HepG2 (cell line): ENCODE data around the gene ZPR1. TPM values are rescaled to one million over a fixed set of nuclear protein-coding genes. Genes with fewer than 3 reads are reported as not detected.
A peak's percentile ranks its signal among the peaks of the same experiment; 100 is the strongest.

Experiments
- CBX5 ChIP-seq: sonication (generic); formaldehyde crosslinking; IDR thresholded peaks from 2 replicates; pipeline ENCODE4 v1.4.0; 2020; ENCODE audit warnings: missing genetic modification reagents, borderline replicate concordance
- CHD4 ChIP-seq: fragments of 200-600 bp; sonication (generic); IDR thresholded peaks from 2 replicates; pipeline ENCODE4 v1.7.0; 2017; ENCODE audit warnings: mild to moderate bottlenecking, low read length, borderline replicate concordance
- ELF1 ChIP-seq: sonication (generic); formaldehyde crosslinking; IDR thresholded peaks from 2 replicates; pipeline ENCODE4 v1.4.0; 2020; ENCODE audit warnings: missing genetic modification reagents
- GMEB1 ChIP-seq: sonication (generic); formaldehyde crosslinking; IDR thresholded peaks from 2 replicates; pipeline ENCODE4 v1.5.1; 2020; ENCODE audit warnings: missing genetic modification reagents, mild to moderate bottlenecking, borderline replicate concordance
- KLF15 ChIP-seq: sonication (generic); formaldehyde crosslinking; IDR thresholded peaks from 2 replicates; pipeline ENCODE4 v1.8.1; 2023; ENCODE audit warnings: borderline replicate concordance, mild to moderate bottlenecking, inconsistent platforms, missing genetic modification reagents, mixed read lengths
- KMT2B ChIP-seq: IDR thresholded peaks from 2 replicates; pipeline ENCODE4 v1.6.1; 2016; ENCODE audit warnings: missing genetic modification reagents, missing compliant biosample characterization
- NFYC ChIP-seq: IDR thresholded peaks from 2 replicates; pipeline ENCODE4 v1.6.1; 2016; ENCODE audit warnings: missing genetic modification reagents, missing compliant biosample characterization
- NR1H2 ChIP-seq: sonication (generic); formaldehyde crosslinking; IDR thresholded peaks from 2 replicates; pipeline ENCODE4 v1.8.1; 2022; ENCODE audit warnings: low read depth, missing genetic modification reagents, borderline replicate concordance
- NR2F6 ChIP-seq, 2 experiments: IDR thresholded peaks; 2 replicates each; pipeline ENCODE4 v1.6.1; 2016; ENCODE audit warnings: antibody characterized with exemption in 1 of 2, mild to moderate bottlenecking in 1 of 2
- POGZ ChIP-seq: sonication (generic); formaldehyde crosslinking; IDR thresholded peaks from 2 replicates; pipeline ENCODE4 v1.4.0; 2020; ENCODE audit warnings: mild to moderate bottlenecking, missing genetic modification reagents
- PRPF4 ChIP-seq: fragments of 200-400 bp; formaldehyde crosslinking; IDR thresholded peaks from 2 replicates; pipeline ENCODE4 v1.6.1; 2016; ENCODE audit warnings: low read length, low read depth; ENCODE audit not compliant: poor library complexity, severe bottlenecking
- RBFOX2 ChIP-seq: fragments of 200-400 bp; formaldehyde crosslinking; IDR thresholded peaks from 2 replicates; pipeline ENCODE4 v1.6.1; 2017; ENCODE audit warnings: low read depth, mild to moderate bottlenecking, low read length
- SIX1 ChIP-seq: sonication (generic); formaldehyde crosslinking; IDR thresholded peaks from 2 replicates; pipeline ENCODE4 v1.4.0; 2020; ENCODE audit warnings: missing genetic modification reagents, borderline replicate concordance
- TRIM22 ChIP-seq: fragments of 450-650 bp; IDR thresholded peaks from 2 replicates; pipeline ENCODE4 v1.6.1; 2017
- ZBTB10 ChIP-seq: sonication (generic); formaldehyde crosslinking; IDR thresholded peaks from 2 replicates; pipeline ENCODE4 v1.4.0; 2020; ENCODE audit warnings: missing genetic modification reagents, borderline replicate concordance
- ZNF101 ChIP-seq: sonication (generic); formaldehyde crosslinking; IDR thresholded peaks from 2 replicates; pipeline ENCODE4 v1.4.0; 2020; ENCODE audit warnings: mild to moderate bottlenecking, low read depth, missing genetic modification reagents, borderline replicate concordance
- ZNF264 ChIP-seq: sonication (generic); formaldehyde crosslinking; IDR thresholded peaks from 2 replicates; pipeline ENCODE4 v1.4.0; 2020; ENCODE audit warnings: missing genetic modification reagents
- ZNF460 ChIP-seq: sonication (generic); formaldehyde crosslinking; IDR thresholded peaks from 2 replicates; pipeline ENCODE4 v1.5.1; 2020; ENCODE audit warnings: missing genetic modification reagents, mild to moderate bottlenecking, borderline replicate concordance
- ZNF629 ChIP-seq: sonication (generic); formaldehyde crosslinking; conservative IDR thresholded peaks from 2 replicates; pipeline ENCODE4 v1.5.0; 2020; ENCODE audit warnings: missing genetic modification reagents
- ZNF740 ChIP-seq: sonication (generic); formaldehyde crosslinking; IDR thresholded peaks from 2 replicates; pipeline ENCODE4 v1.4.0; 2020; ENCODE audit warnings: missing genetic modification reagents
- ZNF83 ChIP-seq: sonication (generic); formaldehyde crosslinking; IDR thresholded peaks from 2 replicates; pipeline ENCODE4 v1.4.0; 2020; ENCODE audit warnings: missing genetic modification reagents, mild to moderate bottlenecking, borderline replicate concordance
- ZSCAN29 ChIP-seq: sonication (generic); formaldehyde crosslinking; conservative IDR thresholded peaks from 2 replicates; pipeline ENCODE4 v1.4.0; 2020; ENCODE audit warnings: mild to moderate bottlenecking, missing genetic modification reagents
- polyA plus RNA-seq, 8 experiments: library from polyadenylated mRNA; depleted of rRNA in 3 of 8; stranded (reverse) in 7 of 8; unstranded in 1 of 8; fragments of >200 nt; fragmentation: Illumina TruSeq in 4 of 8; extraction: Trizol in 4 of 8; gene quantifications; 2 replicates each; pipeline versions ENCODE4 v1.2.1 to v1.2.3, GENCODE V29; 2011 to 2016; ENCODE audit warnings: low read depth in 4 of 8, missing spikeins in 1 of 8, mixed read lengths in 1 of 8; ENCODE audit not compliant: insufficient read depth in 1 of 8
- total RNA-seq, 5 experiments: library from RNA; depleted of rRNA; stranded (reverse); fragments of >200 nt; fragmentation: Illumina TruSeq; extraction: Trizol; gene quantifications; 2 replicates each; pipeline ENCODE4 v1.2.3, GENCODE V29; 2016; ENCODE audit warnings: low read depth in 1 of 5

Gene ZPR1
- total and polyA plus RNA-seq, 2 of the 13 experiments (the other 11 are each of a cell fraction or from before 2014, with no cell fraction given): 40.0 to 79.3 TPM

GRCh38 chr11:116829525-116830183 lies 41.8 kb upstream of the ZPR1 start, which contains the start of gene APOC3 (continued):
- no peak for TF ChIP-seq TRIM22
- peak; percentile 18; the same call in 1 of the 2 replicates for TF ChIP-seq ELF1 (CRISPR knock-in tag)
- no peak for TF ChIP-seq ZNF83 (CRISPR knock-in tag)
- 0 out of 2 replicates have a peak, but pooled peaks have one; percentile 67 for TF ChIP-seq NR1H2 (CRISPR knock-in tag)
- peak; percentile 57; the same call in 1 of the 2 replicates for TF ChIP-seq POGZ
- 0 out of 2 replicates have a peak, but pooled peaks have one; percentile 4 for TF ChIP-seq ZNF740 (CRISPR knock-in tag)
- no peak for TF ChIP-seq PRPF4
- peak; percentile 86 for TF ChIP-seq NR2F6 (IDR thresholded peaks at IDR 0.05)
- peak; percentile 92 for TF ChIP-seq NR2F6 (CRISPR knock-in tag; IDR thresholded peaks at IDR 0.05)
- TF ChIP-seq ZNF101 (CRISPR knock-in tag): peak; percentile 85; the same call in 1 of the 2 replicates
- TF ChIP-seq NFYC (CRISPR knock-in tag): no peak; the same call in 1 of the 2 replicates
- TF ChIP-seq SIX1: no peak
- TF ChIP-seq ZNF629: 0 out of 2 replicates have a peak, but pooled peaks have one; percentile 7
- TF ChIP-seq ZBTB10 (CRISPR knock-in tag): peak; percentile 84
- TF ChIP-seq GMEB1 (CRISPR knock-in tag): no peak
- peak; percentile 40; the same call in 1 of the 2 replicates for TF ChIP-seq KMT2B (CRISPR knock-in tag)
- TF ChIP-seq RBFOX2: peak; percentile 55; the same call in 1 of the 2 replicates
- no peak for TF ChIP-seq ZNF264 (CRISPR knock-in tag)
- TF ChIP-seq CBX5 (CRISPR knock-in tag): peak; percentile 64; the same call in 1 of the 2 replicates
- TF ChIP-seq KLF15: no peak
- no peak for TF ChIP-seq ZNF460 (CRISPR knock-in tag)
- TF ChIP-seq ZSCAN29 (CRISPR knock-in tag): peak; percentile 21; the same call in 1 of the 2 replicates
- TF ChIP-seq CHD4: no peak
